NCI-H2029 (cell line): ENCODE results near the gene RAPGEF4.
"Not testable (repeated sequence)": the region's sequence is repeated elsewhere in the genome, so short reads cannot be mapped to it uniquely, and the experiment has no call there.

ENCODE experiments used
- DNase-seq: peaks from one replicate; lab custom pipeline; 2025; lab: John Stamatoyannopoulos, UW

The RAPGEF4 gene

DNA sequence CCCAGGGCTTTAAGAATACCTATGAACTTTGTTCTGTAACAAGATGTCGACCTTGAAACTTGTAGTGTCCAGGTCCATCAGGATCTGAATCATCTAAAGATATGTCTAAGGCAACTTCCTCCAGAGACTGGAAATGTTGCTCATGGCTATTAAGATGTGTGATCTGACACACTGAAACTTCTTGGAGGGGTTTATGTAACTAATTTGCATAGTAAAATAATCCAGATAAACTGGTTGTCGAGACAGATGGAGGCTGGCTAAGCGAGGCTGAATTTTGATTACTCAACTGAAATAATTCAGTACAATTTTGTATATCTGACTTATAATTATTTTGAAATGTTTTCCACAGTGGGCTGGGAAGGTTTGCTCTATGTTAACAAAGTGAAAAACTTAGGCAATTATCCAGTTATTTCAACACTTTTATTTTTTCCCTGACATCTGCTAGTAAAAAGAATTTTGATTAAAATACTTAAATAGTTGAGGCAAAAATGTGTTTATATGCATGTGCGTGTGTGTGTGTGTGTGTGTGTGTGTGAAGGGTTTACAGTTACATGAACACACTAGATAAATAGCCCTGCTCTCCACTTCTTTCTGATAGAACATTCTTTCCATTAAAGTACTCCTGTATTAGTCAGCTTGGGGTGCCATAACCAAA lies 328.6 kb downstream of the RAPGEF4 start:
- DNase-seq = no peak

- DNase-seq = no peak
These were observed 331.4 kb downstream of the RAPGEF4 start for GRCh38 chr2:173066887-173067676.

DNA sequence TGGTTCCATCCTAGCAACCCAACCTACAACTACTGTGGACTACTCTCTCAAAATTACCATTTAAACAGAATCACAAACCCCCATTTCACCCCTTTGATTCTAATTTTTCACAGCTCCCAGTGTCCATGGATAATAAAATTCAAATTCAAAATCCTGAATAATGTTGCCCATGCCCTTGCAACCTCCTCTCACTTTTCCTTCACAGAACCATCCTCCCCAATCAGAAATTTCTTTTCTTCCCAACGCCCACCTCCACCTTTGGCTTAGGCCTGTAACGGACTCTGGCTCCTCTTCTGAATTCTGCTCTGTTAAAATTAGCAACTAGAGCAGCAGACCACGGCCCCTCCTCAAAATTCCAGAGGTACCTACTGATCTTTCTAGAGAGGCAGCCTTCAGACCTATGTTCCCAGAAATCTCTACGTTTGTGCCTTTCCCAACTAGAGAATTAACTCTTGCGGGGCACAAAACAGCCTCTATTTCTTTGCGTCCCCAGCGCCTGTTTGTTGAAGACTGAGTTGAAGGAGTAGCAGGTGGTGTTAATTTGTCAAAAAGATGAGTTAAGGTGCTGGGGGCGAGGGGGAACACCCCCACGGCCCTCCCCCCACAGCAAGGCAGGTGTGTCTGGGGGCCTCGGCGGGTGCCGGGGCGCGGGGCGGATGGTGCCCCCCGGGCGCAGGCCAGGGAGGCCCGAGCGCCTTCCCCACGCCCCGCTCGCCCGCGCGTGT lies 339.6 kb downstream of the RAPGEF4 start:
- no peak for DNase-seq

DNA sequence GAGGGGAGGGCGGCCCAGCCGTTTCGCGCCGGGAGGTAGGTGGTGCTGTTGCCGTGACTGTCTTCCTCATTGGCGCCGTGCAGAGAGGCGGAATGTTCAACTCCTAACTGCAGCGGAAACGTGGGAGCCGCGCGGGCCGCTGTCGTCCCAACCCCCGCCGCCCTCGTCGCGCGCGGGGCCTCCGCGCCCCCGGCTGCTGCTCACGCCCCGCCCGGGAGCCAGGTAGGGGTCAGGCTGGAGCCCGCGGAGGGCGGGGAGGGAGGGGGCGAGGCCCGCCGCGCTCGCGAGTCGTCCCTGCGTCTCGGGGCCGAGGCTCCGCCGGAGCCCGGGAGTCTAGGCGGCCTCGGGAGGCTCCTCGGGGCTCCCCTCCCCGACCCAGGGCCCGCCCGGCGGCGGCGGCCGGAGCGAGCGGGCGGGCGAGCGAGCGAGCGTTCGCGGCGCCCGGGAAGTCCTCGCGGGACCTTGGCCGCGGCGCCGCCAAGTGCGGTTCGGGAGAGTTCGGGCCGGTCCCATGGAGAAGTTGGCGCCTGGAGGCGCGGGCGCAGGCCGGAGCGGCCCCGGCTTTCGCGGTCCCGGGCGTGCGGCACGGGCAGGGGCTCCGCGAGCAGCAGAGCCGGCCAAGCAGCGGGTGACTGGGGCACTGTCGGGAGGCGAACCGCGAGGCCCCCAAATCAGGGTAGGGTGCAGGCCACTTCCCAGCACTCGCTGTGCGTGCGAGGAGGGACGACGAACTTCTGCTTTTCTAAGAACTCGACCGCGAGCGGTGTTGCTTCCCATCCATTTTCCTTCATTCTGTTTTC lies 340.3 kb downstream of the RAPGEF4 start, which contains the start of gene MAP3K20:
Gene MAP3K20, plus strand, starts transcription at position 66 of the 800 bp plus-strand sequence. CDS start 15,186 bp downstream, outside the sequence.
- DNase-seq = peak; percentile 40

GRCh38 chr2:173076581-173077345 lies 341.1 kb downstream of the RAPGEF4 start:
- DNase-seq = no peak

GRCh38 chr2:173077506-173078177 lies 342.0 kb downstream of the RAPGEF4 start:
- no peak for DNase-seq

- DNase-seq = no peak
These were observed 343.5 kb downstream of the RAPGEF4 start for GRCh38 chr2:173079141-173079540.

DNA sequence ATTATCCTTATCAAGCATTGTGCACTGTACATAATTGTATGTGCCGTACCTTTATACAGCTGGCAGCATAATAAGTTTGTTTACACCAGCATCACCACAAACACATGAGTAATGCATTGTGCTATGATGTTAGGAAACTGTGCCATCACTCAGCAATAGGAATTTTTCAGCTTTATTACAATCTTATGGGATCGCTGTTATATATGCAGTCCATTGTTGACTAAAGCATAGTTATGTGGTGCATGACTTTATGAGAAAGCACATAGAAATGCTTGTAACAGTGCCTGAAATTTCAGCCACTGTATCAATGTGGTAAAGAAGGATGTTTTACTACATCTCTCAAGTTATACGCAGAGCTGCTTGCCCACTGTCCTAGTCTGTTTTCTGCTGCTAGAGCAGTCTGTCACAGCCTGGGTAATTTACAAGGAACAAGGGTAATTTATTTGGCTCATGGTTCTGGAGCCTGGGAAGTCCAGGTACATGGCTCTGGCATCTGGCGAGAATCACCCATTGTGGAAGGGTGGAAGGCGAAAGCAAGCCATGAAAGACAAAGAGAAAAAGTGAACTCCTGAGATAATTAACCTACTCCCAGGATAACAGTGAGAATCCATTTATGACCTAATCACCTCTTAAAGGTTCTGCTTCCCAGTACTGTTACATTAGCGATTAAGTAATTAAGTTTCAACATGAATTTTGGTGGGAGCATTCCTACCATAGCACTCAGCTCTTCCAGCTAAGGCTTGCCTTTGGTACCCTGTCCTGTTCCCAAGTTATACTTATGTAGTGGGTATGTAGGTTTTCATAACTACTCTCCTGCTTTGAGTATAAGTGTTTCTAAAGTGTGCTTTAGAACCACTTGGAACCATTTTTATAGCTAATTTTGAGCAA lies 344.6 kb downstream of the RAPGEF4 start:
- DNase-seq = no peak

GRCh38 chr2:173086518-173087213 lies 351.0 kb downstream of the RAPGEF4 start:
- DNase-seq = no peak

GRCh38 chr2:173087214-173087581 lies 351.6 kb downstream of the RAPGEF4 start:
- DNase-seq = no peak

DNA sequence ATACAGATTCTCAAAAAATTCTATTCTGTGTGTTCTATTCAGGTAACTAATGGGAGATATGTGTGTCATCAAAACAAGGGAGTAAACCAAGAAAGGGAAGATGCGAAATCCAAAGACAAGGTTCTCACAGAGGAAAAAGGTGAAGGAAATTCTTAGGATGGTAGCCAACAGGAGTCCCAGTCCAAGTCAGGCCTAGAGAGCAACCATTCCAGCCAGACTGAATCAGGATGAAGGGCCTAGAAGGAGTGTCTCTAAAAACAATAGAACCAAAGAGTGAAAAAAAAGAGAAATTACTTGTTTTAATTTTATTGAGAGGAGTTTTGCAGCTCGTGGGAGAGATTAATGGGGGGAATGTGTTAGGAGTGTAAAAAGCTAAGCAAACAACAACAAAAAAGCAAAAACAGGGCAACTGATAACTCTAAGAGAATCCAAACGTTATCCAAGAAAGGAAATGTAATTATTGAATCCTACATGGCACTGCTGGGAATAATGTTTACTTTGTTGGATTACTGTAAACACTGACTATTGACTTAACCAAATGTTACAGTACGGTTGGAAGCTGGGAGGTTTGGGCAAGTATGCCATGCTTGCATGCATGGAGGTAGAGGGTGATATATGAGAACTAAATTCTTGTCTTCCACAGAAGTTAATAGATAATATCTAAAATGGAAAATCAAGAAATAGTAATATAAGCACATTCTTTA lies 352.3 kb downstream of the RAPGEF4 start:
- DNase-seq = no peak

DNA sequence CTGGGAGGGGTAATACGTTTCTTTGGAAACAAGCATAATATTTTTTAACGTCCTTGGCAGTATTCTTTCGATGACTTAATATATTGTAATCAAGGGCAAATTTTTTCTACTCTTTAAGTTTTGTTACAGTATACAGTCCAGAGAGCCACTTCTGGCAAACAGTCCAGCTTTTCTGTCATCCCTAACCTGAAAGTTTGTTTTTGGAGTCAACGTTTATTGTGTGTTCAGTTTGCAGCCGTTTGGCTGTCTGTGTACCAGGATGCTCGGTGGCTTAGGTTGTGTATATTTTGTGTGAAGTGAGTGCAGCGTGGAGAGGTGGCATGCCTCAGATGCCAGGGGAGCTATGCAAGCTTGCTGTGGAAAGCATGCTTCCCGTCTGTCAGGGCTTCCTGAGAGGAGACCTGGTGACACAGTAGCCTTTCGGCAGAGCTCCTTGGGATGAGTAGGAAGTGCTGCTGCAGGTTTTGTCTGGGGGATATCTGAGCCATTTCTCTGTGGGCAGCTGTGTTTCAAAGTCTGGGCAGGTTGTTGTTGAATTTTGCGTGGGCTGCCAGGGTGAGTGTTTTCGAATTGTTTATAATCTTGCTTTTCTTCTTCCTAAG lies 354.7 kb downstream of the RAPGEF4 start:
- DNase-seq = no peak

- no peak for DNase-seq
These were observed 355.5 kb downstream of the RAPGEF4 start for GRCh38 chr2:173090973-173091660.

DNA sequence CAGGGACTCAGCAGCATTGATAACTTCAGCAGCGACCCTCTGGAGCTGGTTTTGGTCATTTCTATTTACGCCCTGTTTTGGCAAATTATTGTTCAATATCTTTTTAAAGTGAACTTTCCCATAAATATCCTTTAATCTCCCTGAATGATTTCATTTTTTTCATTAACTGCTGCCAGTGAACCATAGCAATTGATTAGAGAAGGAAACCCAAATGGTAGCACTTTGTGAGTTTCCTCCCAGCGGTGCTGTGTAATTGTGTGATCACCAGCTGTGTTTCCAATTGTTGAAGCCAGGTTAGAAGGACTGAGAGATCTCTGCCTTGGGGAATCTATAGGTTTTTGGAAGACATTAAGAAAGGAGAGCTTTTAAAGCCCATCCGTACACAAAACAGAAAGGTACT lies 356.3 kb downstream of the RAPGEF4 start:
- DNase-seq = no peak

- no peak for DNase-seq
These were observed 357.3 kb downstream of the RAPGEF4 start for GRCh38 chr2:173092844-173093402.

GRCh38 chr2:173093617-173094016 lies 358.0 kb downstream of the RAPGEF4 start:
- DNase-seq = not testable (repeated sequence)

GRCh38 chr2:173094731-173095130 lies 359.1 kb downstream of the RAPGEF4 start:
- DNase-seq = no peak
